ENCODE data around the gene DHRS7. TPM values are rescaled to one million over a fixed set of nuclear protein-coding genes. Genes with fewer than 3 reads are reported as not detected.
A peak's percentile ranks its signal among the peaks of the same experiment; 100 is the strongest.

Gene DHRS7
- total RNA-seq, 6 donors from 2014 or later = 52.4 to 116 (median 89.0) TPM

- WGBS, 2 donors = 0 to 1% methylated on average over 5 of the region's 5 CpGs
- TF ChIP-seq POLR2A (IDR thresholded peaks at IDR 0.05) = no peak
- peak in 5 of 6 experiments; percentile 55 to 85 (median 78) for TF ChIP-seq CTCF (IDR thresholded peaks at IDR 0.05)
- no peak for TF ChIP-seq EP300 (IDR thresholded peaks at IDR 0.05)
- no peak for TF ChIP-seq POLR2AphosphoS5 (IDR thresholded peaks at IDR 0.05)
- Histone ChIP-seq H3K27ac (peak overlapping the region in 2 of 4 donors; percentile 37 to 50), H3K4me3 (peak overlapping the region; percentile 3 to 51 (median 35)), H3K27me3 (no peaks in the 10 kb centered on the region), H3K36me3 (no peaks in the 10 kb centered on the region), H3K4me1 (peaks cover 0 to 6% (median 3%) of the 10 kb centered on the region in 4 donors), H3K9me3 (no peaks in the 10 kb centered on the region)
- peak in 1 of 2 donors; percentile 86 for ATAC-seq (ENCODE audit: low FRiP score in 2 of 2)
- no peak for DNase-seq
These were observed 19.1 kb upstream of the DHRS7 start for GRCh38 chr14:60184146-60184904.

GRCh38 chr14:60183741-60184140 is 18.5 kb upstream of the DHRS7 start:
- H3K4me1 ChIP-seq = peaks cover 0 to 6% (median 3%) of the 10 kb centered on the region in 4 donors
- DNase-seq (no peak), ATAC-seq (ENCODE audit: low FRiP score in 2 of 2) (peak in 1 of 2 donors; percentile 53)
- peak overlapping the region in 3 of 4 donors; percentile 26 to 51 (median 44) for H3K4me3 ChIP-seq
- no peaks in the 10 kb centered on the region for H3K36me3 ChIP-seq
- 40 to 43% methylated on average over 1 of the region's 1 CpG for WGBS, 2 donors
- TF ChIP-seq EP300 (IDR thresholded peaks at IDR 0.05) (no peak), POLR2A (IDR thresholded peaks at IDR 0.05) (no peak), POLR2AphosphoS5 (IDR thresholded peaks at IDR 0.05) (no peak), CTCF (IDR thresholded peaks at IDR 0.05) (no peak)
- no peaks in the 10 kb centered on the region for H3K9me3 ChIP-seq
- H3K27me3 ChIP-seq = no peaks in the 10 kb centered on the region
- peak overlapping the region in 2 of 4 donors; percentile 37 to 50 for H3K27ac ChIP-seq

- ATAC-seq (ENCODE audit: low FRiP score in 2 of 2) (no peak), DNase-seq (no peak)
- Histone ChIP-seq H3K27ac (no peak overlapping the region), H3K27me3 (no peaks in the 10 kb centered on the region), H3K4me3 (no peak overlapping the region), H3K4me1 (peaks cover 0 to 6% (median 3%) of the 10 kb centered on the region in 4 donors), H3K36me3 (no peaks in the 10 kb centered on the region), H3K9me3 (no peaks in the 10 kb centered on the region)
- 89 to 100% methylated on average over 3 of the region's 3 CpGs for WGBS, 2 donors
- TF ChIP-seq POLR2AphosphoS5 (IDR thresholded peaks at IDR 0.05) (no peak), POLR2A (IDR thresholded peaks at IDR 0.05) (no peak), CTCF (IDR thresholded peaks at IDR 0.05) (no peak), EP300 (IDR thresholded peaks at IDR 0.05) (no peak)
These were observed 17.9 kb upstream of the DHRS7 start for GRCh38 chr14:60183138-60183537.

- 77 to 87% methylated on average over 3 of the region's 3 CpGs for WGBS, 2 donors
- Histone ChIP-seq H3K4me3 (no peak overlapping the region), H3K27ac (no peak overlapping the region), H3K27me3 (no peaks in the 10 kb centered on the region), H3K4me1 (peaks cover 0 to 6% (median 3%) of the 10 kb centered on the region in 4 donors), H3K9me3 (no peaks in the 10 kb centered on the region), H3K36me3 (no peaks in the 10 kb centered on the region)
- TF ChIP-seq POLR2A (IDR thresholded peaks at IDR 0.05) (no peak), CTCF (IDR thresholded peaks at IDR 0.05) (no peak), POLR2AphosphoS5 (IDR thresholded peaks at IDR 0.05) (no peak), EP300 (IDR thresholded peaks at IDR 0.05) (no peak)
- DNase-seq (no peak), ATAC-seq (ENCODE audit: low FRiP score in 2 of 2) (no peak)
These were observed 14.3 kb upstream of the DHRS7 start for GRCh38 chr14:60179431-60179869.

All from upper lobe of left lung (tissue), 6 donors.